Epidermal melanocyte (primary cell): ENCODE measurements around the gene MAGEF1.

Experiments used
- DNase-seq: peaks from one replicate; pipeline ENCODE4 v3.0.0; 2011; ENCODE audit warnings: low spot score; ENCODE audit not compliant: insufficient read length

MAGEF1 gene

DNA sequence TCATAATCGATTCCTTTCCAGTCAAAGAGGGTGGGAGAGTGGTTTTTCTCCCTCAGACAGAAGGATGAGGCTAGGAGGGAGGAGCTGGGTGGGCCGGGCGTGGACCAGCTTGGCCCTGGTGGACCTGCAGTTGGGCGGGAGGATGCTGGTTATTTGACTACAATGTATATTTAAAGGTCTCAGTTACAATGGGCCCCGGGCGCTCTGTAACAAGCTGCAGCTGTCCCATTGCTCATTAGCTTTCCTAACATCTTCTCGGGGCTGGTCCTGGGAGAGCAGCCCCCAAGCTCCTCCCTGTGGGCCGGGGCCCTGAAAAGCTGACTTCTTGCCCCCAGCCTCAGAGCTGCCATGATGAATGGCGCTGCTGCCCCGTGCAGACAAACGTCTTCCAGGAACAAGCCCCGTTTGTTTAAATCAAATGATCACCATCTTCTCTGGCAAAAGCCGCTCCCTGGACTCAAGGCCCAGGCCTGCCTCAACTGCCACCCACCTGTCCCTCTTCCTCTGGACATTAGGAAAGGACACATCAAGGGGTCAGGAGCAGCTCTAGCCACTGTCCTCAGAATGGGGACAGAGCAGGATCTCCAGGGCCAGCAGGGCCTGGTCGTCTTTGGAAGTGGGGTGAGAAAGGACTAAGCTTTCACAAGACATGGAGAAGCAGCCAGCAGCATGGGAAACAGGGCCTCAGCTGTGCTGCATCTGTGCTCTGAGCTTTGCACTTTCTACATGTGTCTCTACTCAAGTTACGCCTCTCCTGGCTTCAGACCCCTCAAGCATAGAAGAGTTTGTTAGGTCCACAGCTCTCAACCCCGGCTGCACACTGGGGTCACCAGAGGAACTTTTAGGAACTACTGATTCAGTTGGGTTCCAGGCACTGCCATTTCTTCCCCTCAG is 38.6 kb downstream of the MAGEF1 start:
- DNase-seq: no peak

DNA sequence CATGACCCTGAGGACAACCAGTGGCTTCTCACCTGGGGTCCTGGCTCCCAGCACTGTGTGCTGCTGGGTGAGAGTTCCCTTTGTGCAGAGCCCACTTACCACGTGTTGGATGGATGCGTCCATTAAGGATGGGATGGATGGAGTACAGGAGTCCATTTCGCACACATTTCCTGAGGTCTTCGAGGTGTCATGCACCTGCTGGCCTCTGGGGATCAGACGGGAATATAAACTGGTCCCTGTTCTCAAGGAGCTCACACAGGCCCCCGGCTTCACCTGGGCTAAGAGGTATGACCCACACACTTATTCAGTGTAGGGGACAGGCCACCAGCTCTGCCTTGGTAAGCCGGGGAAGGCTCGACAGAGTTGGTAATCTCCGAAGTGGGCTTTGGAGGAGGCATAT is 39.5 kb downstream of the MAGEF1 start:
- no peak for DNase-seq

DNA sequence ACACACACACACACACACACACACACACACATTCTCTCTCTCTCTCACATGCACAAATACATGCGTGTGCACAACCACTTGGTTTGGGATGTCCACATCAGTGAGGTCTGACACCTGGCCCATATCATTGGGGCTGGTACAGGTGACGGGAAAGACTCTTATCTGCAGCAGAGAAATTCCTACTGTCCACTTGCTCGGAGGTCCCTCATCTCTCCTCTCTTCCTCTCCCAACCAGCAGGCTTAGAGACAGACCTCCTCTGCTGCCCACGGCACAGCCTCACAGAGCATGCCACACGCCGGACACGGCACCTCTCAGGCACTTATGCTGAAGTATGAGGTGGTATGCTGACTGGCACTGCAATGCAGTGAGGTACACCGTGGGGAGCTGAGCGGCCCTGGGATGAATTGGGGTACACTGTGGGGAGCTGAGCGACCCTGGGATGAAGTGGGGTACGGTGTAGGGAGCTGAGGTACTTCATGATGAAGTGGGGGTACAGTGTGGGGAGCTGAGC is 41.7 kb downstream of the MAGEF1 start:
- DNase-seq: no peak

DNA sequence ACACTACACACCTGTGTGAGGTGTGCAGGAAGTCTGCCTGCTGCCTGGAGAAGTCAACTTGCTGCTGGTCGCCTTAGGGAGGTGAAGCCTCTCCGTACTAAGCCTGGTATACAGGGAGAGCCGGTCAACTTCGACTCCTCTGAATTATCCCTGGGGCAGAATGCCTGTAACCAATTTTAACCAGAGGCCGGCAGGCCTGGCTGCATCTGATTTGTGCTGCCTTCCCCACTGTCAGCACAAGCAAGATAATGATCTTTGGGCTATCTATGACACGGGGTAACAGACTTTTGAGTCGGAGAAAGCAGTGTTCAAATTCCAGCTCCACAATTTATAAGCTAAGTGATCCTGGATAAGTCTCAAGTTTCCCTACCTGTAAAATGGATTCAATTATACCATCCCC is 42.3 kb downstream of the MAGEF1 start:
- DNase-seq: no peak

DNA sequence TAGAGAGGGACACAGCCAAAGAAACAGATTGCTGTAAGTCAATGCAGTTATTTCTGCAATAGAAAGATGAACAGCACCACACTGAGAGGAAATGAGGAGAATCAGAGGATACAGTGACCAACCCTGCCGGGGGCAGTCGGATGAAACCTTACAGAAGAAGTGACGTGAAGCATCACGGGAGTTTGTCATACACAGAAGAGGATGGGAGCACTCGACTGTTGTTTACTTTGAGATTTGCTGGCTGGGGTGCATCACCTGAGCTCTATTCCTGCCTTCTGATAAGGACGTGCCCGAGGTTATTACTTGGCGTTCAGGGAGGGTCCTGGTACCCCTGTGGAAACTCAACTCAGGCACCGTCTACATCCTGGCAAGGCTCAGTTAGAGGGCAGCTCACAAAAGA is 45.4 kb downstream of the MAGEF1 start:
- DNase-seq: no peak

DNA sequence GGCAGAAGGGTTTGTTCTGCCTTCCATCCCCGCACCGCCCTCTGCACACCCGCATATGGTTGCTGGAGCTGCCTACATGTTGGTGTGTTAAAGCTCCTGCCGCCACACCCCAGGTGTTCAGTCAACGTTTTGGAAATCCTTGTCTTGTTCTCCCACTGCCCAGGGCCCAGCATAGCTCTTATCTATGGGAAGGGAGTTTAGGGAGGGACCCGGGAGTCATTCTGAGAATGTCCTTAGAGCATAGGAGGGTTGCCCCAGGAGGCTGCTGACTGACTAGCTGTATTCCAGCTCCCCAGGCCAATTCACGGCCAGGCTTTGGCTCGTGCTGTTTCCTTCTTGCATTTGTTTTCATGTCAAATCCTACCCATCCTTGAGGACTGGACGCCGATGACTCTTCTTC is 46.8 kb downstream of the MAGEF1 start:
- no peak for DNase-seq

DNA sequence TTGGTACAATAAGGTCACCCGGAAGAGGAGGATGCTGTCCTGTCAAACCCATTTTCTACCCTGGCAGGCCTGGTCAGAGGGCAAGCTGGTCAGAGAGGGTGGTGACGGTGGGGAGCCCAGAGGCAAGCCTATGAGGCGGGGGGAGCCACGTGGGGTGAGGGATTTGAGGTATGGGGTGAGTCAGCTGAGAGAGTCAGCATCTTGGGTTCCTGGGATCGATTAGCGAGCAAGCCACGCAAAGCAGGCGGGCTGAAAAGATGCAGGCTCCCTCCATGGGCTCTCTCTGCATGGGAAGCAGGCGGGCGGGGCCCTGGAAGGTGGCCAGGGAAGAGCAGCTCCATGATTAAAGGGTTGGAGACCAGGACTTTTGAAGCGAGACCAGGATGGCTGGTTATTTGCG is 48.1 kb downstream of the MAGEF1 start:
- no peak for DNase-seq

DNA sequence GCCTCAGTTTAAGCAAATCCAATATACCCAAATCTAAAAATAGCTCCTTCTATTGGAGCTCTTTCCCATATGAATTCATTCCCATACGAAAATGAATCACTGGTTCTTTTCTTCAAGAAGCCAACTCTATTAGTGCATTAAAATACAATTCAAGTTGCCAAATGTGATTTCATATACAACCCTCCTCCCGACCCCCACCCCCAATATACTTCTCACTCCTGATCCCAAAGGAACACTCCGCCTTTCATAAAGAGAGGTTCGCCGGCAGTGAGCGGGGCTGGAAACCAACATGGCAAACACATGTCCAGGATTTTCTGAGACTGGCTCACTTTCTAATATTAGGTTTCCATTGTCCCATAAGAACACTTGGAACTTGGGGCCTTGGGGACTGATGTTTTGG is 48.5 kb downstream of the MAGEF1 start:
- no peak for DNase-seq

DNA sequence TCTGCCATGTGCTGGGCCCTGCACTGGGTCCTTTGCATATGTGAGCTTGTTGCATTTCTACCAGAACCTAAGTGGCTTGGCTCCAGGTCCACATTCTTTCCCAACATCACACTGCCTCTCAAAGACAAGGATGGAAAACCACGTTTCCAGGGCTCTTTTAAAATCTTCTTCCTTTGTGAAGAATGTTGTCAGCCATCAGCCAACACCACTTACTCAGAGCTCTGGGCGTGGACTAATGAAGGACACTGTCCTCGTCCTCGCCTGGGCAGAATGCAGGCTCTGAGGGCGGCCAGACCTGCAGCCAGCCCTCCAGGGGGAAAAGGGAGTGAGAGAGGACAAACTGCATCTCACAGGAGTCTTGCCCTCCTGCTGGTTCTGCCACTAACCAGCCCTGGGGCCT is 49.7 kb downstream of the MAGEF1 start:
- no peak for DNase-seq

DNA sequence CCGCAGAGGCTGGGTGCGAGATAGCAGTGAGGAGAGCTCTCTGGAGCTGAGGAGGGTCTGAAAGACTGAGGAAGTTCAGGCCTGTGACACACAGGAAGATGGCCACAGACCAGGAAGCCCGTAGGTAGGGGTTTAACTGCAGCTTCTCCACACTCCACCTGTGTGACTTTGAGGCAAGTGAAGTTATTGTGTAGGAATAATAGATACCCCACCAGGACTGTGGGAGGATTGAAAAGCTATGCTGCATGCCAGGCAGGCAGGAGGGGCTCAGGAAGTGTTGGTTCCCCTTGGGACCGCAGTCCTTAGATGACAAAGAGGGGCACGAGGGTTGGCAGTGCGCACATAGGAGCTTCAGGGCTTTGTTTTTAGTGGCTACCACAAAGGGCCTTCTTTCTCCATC is 50.9 kb downstream of the MAGEF1 start:
- DNase-seq: no peak
